ENCODE results near the gene VPS11.

VPS11 gene

DNA sequence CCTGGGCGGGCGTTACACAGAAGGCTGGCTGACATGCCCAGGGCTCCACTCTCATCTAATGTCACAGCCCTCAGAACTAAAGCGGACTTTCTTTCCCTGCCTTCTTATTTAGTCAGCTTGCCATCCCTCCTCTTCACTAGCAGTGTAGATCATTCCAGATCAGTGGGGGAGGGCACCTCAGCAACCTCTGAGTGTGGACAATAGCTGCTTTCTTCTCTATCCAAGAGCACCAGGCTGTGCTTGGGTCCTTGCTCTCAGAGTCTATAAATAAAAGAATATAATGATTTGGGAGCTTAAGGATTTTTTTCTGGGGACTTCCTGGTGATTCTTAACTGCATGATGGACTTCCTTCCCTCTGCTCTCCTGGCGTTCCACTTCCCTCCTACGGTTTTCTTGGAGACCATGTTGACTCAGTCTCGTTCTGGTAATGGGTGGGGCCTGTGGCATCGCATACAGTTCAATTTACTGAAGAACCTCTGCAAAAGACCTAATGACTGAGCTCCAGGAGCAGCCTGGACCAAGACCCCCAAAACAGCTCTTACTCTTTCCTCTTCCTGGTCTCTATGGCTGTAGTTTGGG, 14.2 kb downstream of the VPS11 start:
- peak; percentile 84 for DNase-seq (ENCODE audit: low spot score)

DNA sequence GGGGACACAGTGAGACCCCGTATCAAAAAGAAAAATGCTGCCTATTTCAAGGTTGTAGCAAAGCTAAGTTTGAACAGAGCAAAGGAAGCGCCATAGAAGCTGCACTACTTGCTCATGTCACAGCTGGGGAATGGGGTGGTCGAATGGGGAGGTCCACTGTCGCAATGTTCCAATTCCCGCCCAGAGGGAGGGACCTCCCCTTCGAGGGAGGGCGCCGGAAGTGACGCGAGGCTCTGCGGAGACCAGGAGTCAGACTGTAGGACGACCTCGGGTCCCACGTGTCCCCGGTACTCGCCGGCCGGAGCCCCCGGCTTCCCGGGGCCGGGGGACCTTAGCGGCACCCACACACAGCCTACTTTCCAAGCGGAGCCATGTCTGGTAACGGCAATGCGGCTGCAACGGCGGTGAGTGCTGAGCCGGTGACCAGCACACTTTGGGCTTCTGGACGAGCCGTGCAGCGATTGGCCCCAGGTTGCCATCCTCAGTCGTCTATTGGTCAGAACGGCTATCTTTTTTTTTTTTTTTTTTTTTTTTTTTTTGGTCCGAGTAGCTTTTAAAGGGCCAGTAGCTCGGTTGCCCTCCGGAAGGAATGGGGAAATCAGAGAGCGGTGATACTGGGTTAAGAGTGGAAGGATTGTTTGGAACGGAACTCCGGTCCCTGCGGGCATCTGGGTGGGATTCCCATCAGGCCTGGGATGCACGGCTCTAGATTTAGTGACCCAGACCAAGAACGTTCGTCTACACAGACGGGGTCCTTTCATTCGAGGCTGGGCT, 17.2 kb downstream of the VPS11 start, which contains the start of gene HMBS:
HMBS (plus strand) TSS at position 219 of the 774 bp plus-strand sequence; CDS start at position 372, 153 bp downstream.
- DNase-seq (ENCODE audit: low spot score), result peak; percentile 97

DNA sequence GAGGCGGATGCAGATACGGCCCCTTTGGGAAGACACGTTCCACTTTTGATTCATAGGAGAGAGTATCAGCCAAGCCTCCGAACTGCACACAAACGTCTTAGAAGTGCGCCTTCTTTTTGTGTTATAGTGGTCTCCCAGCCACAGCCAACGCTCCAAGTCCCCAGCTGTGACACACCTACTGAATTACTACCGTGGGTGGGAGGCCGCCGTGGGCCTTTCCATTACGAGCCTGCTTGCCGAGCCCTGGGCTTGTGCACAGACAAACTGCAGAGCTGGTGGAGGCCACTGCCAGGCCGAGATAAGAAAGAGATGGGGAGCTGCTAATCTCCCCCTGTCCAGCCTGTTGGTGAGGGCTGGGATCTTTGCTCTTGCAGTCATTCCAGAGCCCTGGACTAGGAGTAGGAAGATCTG, 17.8 kb downstream of the VPS11 start:
- DNase-seq (ENCODE audit: low spot score), result no peak

DNA sequence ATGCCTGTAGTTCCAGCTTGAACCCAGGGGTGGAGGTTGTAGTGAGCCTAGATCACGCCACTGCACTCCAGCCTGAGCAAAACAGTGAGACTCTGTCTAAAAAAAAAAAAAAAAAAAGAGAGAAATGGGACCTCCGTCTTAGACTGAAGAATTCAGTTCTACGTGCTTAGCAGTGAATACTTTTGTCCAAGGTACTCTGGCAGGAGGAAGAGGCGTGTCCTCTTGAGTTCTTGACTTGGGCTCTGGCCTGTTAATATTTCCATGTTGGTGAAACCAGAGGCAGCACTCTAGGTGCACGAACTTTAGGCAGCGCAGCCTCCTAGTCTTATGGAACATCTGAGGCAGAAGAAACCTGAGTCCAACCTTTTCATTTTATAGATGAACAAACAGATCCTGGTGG, 19.5 kb downstream of the VPS11 start:
- no peak for DNase-seq (ENCODE audit: low spot score)

DNA sequence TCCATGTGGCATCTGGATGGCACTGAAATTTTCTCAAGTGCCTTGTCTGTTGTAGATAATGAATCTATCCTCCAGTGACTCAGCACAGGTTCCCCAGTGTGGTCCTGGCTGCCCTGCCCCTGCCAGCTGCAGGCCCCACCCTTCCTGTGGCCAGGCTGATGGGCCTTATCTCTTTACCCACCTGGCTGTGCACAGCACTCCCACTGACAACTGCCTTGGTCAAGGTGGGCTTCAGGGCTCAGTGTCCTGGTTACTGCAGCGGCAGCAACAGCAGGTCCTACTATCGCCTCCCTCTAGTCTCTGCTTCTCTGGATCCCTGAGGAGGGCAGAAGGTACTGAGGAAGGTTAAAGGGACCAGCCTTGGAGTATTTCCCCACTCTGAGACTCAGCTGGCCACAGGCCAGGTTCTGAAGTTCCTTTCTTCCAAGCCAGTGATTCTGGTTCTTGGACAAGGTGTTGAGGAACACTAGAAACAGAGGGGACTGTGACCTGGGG, 20.2 kb downstream of the VPS11 start:
- no peak for DNase-seq (ENCODE audit: low spot score)

DNA sequence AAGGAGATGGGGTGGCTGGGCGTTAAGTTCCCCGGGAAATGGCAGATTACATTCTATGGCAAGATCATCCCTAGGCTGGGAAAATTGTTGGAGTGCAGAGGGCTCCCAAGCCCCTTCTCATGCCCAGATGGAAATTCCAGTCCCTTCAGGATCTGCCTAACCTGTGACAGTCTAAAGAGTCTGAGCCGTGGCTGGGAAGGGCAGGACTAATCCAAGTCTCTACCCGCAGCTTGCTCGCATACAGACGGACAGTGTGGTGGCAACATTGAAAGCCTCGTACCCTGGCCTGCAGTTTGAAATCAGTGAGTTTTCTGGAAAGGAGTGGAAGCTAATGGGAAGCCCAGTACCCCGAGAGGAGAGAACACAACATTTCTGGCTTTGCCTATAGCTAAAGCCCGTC, 20.8 kb downstream of the VPS11 start:
- no peak for DNase-seq (ENCODE audit: low spot score)

DNA sequence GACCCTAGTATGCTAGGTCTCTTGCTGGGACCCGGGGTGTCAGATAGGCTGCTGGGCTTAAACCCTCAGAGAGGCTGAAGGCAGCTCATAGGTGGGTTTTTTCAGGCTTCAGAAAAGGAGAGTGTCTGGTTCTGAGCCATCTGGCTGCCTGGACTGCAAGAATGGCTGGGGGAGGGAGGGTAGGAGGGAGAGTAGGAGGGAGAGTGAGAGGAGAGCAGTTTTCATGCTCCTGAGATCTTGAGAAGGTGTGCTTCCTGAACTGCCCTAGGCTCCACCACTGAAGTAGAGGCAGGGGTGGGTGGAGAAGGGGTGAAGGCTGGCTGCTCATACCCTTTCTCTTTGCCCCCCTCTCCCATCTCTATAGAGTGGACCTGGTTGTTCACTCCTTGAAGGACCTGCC, 21.7 kb downstream of the VPS11 start:
- DNase-seq (ENCODE audit: low spot score), result no peak

DNA sequence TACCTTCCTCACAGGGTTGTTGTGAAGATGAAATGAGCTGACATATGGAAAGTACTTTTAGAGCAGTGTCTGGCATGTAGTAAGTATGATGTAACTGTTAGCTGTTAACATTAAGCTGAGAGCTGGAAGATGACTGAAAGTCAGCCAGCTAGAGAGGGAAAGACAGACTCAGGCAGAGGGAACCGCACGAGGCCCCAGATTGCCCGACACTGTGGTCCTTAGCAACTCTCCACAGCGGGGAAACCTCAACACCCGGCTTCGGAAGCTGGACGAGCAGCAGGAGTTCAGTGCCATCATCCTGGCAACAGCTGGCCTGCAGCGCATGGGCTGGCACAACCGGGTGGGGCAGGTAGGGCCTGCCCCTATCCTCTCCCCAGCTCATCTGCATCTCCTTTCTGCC, 23.6 kb downstream of the VPS11 start:
- no peak for DNase-seq (ENCODE audit: low spot score)

DNA sequence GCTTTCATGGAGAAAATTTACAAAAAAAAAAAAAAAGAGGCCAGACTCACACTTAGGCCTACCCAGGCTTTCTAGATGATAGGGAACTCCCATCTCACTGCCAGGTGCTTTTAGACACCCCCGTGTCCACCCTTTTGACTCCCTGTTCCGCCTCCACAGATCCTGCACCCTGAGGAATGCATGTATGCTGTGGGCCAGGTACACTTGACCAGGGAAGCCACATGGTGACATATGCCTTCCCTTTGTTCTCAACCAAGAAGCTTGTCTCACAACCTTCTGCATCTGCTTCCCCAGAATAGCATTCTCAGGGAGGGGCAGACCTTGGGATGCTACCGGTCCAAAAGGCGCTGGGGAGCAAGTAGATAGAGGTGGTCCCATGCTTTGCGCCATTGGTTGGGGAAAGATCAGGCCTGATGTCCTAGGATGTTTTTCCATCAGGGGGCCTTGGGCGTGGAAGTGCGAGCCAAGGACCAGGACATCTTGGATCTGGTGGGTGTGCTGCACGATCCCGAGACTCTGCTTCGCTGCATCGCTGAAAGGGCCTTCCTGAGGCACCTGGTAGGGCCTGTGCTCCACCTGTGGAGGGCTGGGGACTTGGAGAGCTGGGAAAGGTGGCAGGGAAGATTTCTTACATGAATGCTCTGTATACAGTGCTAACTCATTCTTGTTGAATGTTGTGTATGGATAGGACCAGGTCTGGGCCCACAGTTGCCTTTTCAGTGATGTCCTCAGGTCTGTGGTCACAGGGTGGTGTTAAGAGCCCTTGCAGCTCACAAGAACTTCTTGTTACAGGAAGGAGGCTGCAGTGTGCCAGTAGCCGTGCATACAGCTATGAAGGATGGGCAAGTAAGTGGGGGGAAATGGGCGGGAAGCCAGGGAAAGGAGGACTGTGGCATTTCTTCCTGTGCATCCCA, 24.6 kb downstream of the VPS11 start:
- DNase-seq (ENCODE audit: low spot score), result no peak

DNA sequence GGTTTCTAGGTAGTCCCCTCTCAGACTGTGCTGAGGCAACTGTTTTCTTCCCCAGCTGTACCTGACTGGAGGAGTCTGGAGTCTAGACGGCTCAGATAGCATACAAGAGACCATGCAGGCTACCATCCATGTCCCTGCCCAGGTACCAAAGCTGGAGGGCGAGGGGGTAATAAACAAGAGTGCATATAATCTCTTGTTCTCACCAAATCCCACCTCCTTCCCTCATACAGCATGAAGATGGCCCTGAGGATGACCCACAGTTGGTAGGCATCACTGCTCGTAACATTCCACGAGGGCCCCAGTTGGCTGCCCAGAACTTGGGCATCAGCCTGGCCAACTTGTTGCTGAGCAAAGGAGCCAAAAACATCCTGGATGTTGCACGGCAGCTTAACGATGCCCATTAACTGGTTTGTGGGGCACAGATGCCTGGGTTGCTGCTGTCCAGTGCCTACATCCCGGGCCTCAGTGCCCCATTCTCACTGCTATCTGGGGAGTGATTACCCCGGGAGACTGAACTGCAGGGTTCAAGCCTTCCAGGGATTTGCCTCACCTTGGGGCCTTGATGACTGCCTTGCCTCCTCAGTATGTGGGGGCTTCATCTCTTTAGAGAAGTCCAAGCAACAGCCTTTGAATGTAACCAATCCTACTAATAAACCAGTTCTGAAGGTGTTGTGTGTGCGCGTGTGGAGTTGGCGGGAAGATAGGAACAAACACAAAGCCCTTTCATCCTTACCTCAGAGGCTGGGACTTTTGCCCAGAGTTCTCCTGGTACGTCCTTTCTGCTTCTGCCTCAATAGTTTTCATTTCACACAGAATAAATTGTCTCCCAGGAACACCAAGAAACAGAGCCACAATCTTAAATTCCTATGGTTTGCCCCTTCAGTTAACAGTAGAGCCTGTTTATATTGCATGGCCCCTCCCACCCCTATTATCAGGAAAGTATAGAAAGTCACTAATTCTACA, 25.5 kb downstream of the VPS11 start:
- DNase-seq (ENCODE audit: low spot score), result no peak

DNA sequence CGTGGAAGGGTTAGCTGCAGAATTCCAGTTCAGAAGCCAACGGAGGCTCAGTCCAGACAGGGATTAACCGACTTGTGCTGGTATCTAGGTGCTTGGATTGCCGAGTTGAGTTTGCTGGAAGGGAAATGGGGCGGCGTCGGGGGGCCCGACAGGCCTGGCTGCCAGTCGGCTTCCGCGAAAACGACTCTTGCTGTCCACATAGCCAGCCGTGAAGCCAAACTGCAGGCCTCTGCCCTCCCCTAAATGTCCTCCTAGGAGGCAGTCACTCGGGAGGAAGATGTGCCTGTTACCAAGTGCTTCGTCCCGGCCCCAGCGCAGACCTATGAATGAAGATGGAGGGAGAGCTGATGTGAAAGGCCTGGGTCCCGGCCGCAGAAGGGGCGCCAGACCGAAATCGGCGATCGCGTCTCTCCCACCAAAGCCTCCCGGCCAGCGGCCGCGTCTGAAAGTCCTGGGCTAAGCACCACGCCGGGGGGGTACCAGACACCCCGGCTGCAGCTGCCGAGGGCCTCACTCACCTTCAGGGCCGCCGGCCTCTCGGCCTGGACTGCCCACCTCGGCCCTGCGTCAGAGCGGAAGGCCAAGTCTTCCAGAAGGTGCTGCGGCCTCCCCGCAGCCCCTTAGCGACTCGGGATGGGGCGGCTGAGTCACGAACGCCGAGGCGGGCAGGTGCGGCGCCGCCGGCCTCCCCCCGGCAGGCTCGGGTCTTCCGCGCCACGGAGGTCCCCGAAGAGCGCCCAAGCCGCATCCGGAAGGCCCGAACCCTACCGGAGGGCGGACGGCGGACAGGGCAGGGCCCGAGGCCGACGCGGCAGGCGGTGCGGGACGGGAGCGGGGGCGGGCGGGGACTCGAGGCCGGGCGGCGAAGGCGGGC, 26.6 kb downstream of the VPS11 start:
- no peak for DNase-seq (ENCODE audit: low spot score)

DNA sequence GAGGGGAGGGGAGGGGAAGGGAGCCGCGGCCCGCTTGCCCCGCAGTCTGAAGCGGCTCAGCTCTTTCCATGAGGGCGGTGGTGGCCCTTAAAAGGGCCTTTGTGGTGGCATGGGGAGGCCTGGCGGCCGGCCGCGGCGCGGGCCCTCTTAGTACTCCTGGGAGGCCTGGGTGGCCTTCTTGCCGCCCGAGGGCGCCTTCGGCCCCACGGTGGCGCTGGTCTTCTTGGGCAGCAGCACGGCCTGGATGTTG, 27.1 kb downstream of the VPS11 start:
- DNase-seq (ENCODE audit: low spot score), result peak; percentile 83

DNA sequence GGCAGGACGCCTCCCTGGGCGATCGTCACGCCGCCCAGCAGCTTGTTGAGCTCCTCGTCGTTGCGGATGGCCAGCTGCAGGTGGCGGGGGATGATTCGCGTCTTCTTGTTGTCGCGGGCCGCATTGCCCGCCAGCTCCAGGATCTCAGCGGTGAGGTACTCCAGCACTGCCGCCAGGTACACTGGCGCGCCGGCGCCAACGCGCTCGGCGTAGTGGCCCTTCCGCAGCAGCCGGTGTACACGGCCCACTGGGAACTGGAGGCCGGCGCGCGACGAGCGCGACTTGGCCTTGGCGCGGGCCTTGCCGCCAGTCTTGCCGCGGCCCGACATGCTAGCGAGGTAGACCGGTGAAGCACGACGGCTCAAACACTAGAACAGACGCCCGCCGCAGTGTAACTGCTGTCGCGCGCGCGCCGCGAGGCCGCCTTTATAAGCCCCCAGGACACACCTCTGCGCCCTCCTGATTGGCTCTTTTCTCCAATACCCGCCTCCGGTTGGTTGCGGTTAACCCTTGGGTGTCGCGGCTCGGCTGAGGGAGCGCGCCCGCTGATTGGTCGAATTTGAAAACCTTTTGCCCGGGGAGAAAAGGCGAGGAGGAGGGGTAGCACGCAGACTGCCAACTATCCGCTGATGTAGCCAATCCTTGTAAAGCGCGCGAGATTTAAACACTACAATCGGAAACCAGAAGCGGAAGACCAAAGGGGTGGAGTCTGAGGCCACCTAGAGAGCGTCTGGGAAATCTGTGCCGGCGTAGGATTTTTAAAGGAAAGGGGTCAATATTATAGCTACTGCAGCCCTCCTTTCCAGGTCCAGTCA, 27.7 kb downstream of the VPS11 start:
- peak; percentile 100 for DNase-seq (ENCODE audit: low spot score)

DNA sequence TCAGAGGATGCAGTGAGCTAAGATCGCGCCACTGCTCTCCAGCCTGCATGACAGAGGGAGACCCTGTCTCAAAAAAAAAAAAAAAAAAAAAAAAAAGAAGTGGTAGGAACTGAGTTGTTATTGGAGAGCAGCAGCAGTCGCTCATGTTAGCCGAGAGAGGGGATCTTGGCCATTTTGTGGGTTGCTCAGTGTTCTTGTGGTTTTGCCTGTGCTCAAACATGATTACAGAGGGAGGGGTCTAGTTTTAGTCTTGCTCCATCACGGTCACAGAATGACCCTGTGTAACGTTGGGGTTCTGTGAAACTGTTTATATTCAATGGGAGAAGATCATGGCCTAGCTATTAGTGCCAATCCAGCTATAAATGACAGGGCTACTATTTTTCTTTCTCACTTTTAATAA, 32.1 kb downstream of the VPS11 start:
- no peak for DNase-seq (ENCODE audit: low spot score)

DNA sequence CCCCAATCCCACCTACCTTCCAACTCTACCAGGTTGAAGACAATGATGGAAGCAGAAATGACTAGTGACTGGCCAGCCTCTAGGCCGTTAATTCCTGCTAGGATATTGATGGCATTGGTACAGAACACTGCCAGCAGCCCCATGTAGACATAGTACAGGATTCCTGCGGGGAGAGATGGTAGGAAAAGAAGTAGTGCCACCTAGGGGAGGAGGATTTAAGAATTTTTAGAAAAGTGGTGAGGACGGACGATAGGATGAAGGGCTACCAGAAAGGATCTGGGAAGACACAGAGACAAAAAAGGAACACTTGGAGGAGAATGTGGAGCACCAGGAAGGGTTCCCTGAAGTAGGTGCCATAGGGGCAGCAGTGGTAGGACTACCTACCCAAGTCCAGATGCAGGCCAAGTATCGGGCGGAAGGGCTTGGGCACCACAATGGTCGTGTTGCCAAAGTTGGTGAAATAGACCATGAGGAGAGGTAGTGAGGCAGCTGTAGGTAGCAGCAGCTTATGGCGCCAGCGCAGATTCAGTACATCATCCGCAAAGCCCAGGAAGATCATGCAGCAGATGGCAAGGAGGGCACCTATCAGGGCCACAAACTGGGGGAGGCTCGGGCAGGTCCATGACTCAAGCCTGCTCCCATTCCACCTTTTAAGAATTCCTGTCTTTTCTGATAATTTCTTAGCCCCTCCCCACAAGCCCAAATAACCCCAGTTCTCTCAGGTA, 32.8 kb downstream of the VPS11 start:
- DNase-seq (ENCODE audit: low spot score), result no peak

DNA sequence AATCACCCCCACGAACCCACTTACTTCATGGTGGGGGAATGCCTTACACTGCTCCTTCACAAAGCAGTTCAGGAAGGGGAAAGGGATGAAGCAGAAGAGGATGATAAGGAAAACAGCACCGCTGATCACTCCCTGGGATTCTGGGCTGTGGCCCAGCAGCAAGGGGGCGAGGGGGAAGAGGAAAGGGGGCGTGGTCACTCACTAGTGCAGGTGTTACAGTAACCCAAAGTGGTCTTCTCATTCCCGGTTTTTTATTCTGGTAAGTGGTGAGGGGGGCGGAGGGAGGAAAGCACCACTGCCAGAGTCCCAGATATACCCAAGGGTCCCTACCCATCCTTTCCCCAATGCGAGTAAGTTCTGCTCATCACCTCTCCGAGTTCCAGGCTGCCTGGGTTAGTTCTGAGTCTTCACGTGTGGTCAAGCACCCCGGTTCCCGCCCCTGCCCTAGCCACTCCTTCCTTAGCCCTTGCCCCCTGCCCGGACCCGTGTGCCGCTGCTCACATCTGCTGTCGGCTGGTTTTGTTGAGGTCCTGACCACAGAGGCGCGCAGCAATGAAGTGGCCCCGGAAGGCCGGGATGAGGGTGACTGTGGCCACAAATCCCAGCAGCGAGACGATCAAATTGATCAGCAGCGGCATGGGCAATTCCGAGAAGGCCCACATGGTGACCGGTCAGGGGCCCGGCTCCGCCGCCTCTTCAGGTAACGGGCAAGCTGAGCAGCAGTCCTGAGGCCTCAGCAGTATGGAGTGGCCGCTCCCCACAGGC, 33.6 kb downstream of the VPS11 start:
- no peak for DNase-seq (ENCODE audit: low spot score)

DNA sequence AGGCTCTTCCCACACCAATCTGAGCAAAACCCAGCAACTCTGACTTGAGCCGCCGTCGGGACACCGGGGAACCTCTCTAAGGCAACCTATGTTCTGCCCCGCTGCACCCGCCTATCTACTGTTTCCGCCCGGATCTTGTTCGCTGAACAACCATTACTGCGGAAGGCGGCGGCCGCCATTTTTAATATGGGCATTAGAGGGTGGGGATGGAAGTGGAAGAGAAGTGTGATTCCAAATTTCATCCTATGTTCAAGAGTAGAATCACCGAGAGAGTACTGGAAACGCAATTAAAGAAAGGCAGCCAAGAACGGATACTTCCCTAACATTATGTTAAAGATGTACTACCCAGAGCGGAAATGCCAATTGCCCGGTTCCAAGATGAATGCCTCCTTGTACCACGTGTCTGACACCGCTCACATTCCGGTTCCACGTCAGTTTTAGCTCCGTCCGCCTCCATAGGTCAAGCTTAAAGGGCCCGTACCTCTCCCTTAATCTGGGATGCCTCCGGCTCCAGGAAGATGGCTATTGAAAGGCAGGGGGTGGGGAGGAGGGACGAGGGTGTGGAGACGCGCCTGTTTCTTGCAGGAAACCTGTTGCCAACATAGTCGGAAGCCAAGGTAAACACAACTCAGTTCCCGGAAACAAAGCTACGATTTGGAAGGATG, 34.3 kb downstream of the VPS11 start, which contains the start of gene DPAGT1:
DPAGT1 (minus strand) TSS at position 95 of the 665 bp plus-strand sequence. CDS start 198 bp downstream, outside the sequence.
- peak; percentile 96 for DNase-seq (ENCODE audit: low spot score)
